ENCODE results near the gene LPP.

DNA sequence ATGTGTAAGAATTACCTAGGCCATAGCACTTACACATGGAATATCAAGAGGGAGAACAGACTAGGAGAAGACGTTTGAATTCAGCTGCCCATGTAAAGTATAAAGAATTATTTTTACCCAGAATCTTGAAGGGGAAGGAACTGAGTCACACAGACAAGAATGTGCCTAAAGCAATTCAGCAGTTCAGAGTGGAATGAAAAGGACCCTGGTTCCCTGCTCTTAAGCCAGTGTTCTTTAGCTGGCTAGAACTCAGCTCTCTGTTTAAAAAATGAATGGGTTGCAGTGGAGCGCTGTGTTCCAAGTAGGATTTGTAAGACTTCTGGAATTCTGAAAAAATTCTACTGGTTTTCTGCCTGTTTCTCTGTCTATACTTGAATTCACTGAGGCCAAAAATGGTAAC is 440.2 kb downstream of the LPP start:
- TF ChIP-seq, protein P1, sequence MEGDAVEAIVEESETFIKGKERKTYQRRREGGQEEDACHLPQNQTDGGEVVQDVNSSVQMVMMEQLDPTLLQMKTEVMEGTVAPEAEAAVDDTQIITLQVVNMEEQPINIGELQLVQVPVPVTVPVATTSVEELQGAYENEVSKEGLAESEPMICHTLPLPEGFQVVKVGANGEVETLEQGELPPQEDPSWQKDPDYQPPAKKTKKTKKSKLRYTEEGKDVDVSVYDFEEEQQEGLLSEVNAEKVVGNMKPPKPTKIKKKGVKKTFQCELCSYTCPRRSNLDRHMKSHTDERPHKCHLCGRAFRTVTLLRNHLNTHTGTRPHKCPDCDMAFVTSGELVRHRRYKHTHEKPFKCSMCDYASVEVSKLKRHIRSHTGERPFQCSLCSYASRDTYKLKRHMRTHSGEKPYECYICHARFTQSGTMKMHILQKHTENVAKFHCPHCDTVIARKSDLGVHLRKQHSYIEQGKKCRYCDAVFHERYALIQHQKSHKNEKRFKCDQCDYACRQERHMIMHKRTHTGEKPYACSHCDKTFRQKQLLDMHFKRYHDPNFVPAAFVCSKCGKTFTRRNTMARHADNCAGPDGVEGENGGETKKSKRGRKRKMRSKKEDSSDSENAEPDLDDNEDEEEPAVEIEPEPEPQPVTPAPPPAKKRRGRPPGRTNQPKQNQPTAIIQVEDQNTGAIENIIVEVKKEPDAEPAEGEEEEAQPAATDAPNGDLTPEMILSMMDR (conservative IDR thresholded peaks at IDR 0.05; ENCODE audit: low read depth, low read length) = no peak
- TF ChIP-seq EZH2 (IDR thresholded peaks at IDR 0.05; ENCODE audit: low read length, unreplicated experiment) = no peak

Data from PC-3 (cell line).